Measurements from ENCODE around the gene RGS9. TPM values are rescaled to one million over a fixed set of nuclear protein-coding genes. Genes with fewer than 3 reads are reported as not detected.

The RGS9 gene
- total and polyA plus RNA-seq, 2 of the 13 experiments (the other 11 are each of a cell fraction or from before 2014, with no cell fraction given), result 0.44 to 0.74 TPM

- no peak for TF ChIP-seq AHDC1 (CRISPR knock-in tag; IDR thresholded peaks at IDR 0.05; ENCODE audit: borderline replicate concordance)
Observed at GRCh38 chr17:65204001-65204400, 66.8 kb downstream of the RGS9 start (continued).

GRCh38 chr17:65205655-65206054, 68.5 kb downstream of the RGS9 start:
- in situ Hi-C loops (cut with HindIII; ENCODE audit: extremely low pct_ligation_motif_present, low pct_unique_long_range_greater_than_20kb), result no loop called here
- no TSS peak for BruUV-seq (replicated peaks)

More at GRCh38 chr17:65205655-65206054, 68.5 kb downstream of the RGS9 start:
- DNase-seq (ENCODE audit: low spot score), result no peak
- H4K20me1 ChIP-seq (ENCODE audit: insufficient read depth, low read length), result no peaks in the 10 kb centered on the region
- no peaks in the 10 kb centered on the region for H3K36me3 ChIP-seq (replicated peaks in 1 of 2; ENCODE audit: control insufficient read depth in 1 of 2, insufficient read depth in 2 of 2, low read length in 2 of 2)
- no peak for FAIRE-seq
- intact Hi-C loops (cut with micrococcal nuclease; ENCODE audit: unreplicated experiment), result no loop called here
- peaks cover 18% of the 10 kb centered on the region for H3K4me1 ChIP-seq (ENCODE audit: insufficient read depth, low read length)
- no peaks in the 10 kb centered on the region for H3K79me2 ChIP-seq (ENCODE audit: insufficient read depth, low read length)
- ChIA-PET CTCF (ENCODE audit: low intra/inter-chr PET ratio, low total read pairs) (no interaction called here), POLR2A (no interaction called here)
- TF ChIP-seq ZNF75D (CRISPR knock-in tag; IDR thresholded peaks at IDR 0.05; ENCODE audit: borderline replicate concordance), result no peak
- TF ChIP-seq REL (CRISPR knock-in tag; conservative IDR thresholded peaks at IDR 0.05), result no peak
- TF ChIP-seq NBN (conservative IDR thresholded peaks at IDR 0.05), result no peak
- TF ChIP-seq ZMAT5 (CRISPR knock-in tag; IDR thresholded peaks at IDR 0.05; ENCODE audit: borderline replicate concordance, low read depth), result no peak
- TF ChIP-seq ZKSCAN5 (CRISPR knock-in tag; IDR thresholded peaks at IDR 0.05), result no peak
- no peak for TF ChIP-seq IRX3 (CRISPR knock-in tag; IDR thresholded peaks at IDR 0.05; ENCODE audit: borderline replicate concordance, low read depth)
- no peak for TF ChIP-seq ZKSCAN1 (IDR thresholded peaks at IDR 0.05; ENCODE audit: low read length)
- TF ChIP-seq SNAPC5 (CRISPR knock-in tag; IDR thresholded peaks at IDR 0.05; ENCODE audit: borderline replicate concordance), result no peak
- no peak for TF ChIP-seq DR1 (CRISPR knock-in tag; IDR thresholded peaks at IDR 0.05)
- TF ChIP-seq ZNF768 (CRISPR knock-in tag; IDR thresholded peaks at IDR 0.05), result no peak
- no peak for TF ChIP-seq GMEB2 (CRISPR knock-in tag; IDR thresholded peaks at IDR 0.05; ENCODE audit: low read depth)
- TF ChIP-seq SNAPC2 (CRISPR knock-in tag; IDR thresholded peaks at IDR 0.05), result no peak
- TF ChIP-seq ETS1 (CRISPR knock-in tag; IDR thresholded peaks at IDR 0.05), result no peak
- no peak for TF ChIP-seq ZNF326 (CRISPR knock-in tag; IDR thresholded peaks at IDR 0.05; ENCODE audit: borderline replicate concordance)
- no peaks in the 10 kb centered on the region; a peak in 2 of 5 replicates for H3K27me3 ChIP-seq (ENCODE audit: control insufficient read depth in 1 of 2, insufficient read depth in 2 of 2, low read length in 2 of 2)
- H3K27ac ChIP-seq (ENCODE audit: extremely low read length, insufficient read depth, low read length), result no peak overlapping the region
- H3K9ac ChIP-seq (ENCODE audit: insufficient read depth, low read depth, low read length), result no peak overlapping the region
- no peak for ATAC-seq
- no peak overlapping the region for H2AFZ ChIP-seq (ENCODE audit: low read length)
- no peak overlapping the region for H3K4me2 ChIP-seq (ENCODE audit: low read depth, low read length)
- no peak overlapping the region for H3K4me3 ChIP-seq (replicated peaks in 1 of 3; ENCODE audit: insufficient read depth in 1 of 3, low read depth in 2 of 3, low read length in 3 of 3)
- no peaks in the 10 kb centered on the region for H3K9me3 ChIP-seq (ENCODE audit: low read length)

Measured in HepG2 (cell line).